SH-SY5Y (cell line): ENCODE measurements around the gene FMO5.

Experiments used
- GATA2 ChIP-seq: IDR thresholded peaks from 2 replicates; pipeline ENCODE4 v1.6.1; 2011; ENCODE audit warnings: mild to moderate bottlenecking, low read depth, low read length
- GATA3 ChIP-seq: IDR thresholded peaks from 2 replicates; pipeline ENCODE4 v1.6.1; 2011; ENCODE audit warnings: low read depth, mild to moderate bottlenecking, low read length, moderate library complexity

- TF ChIP-seq GATA3 (no peak), GATA2 (no peak)
These were observed 57.8 kb downstream of the FMO5 start for GRCh38 chr1:147167365-147167764.
